Endothelial cell of umbilical vein (primary cell): Measurements from ENCODE around the gene KRT71.

Experiments
- CTCF ChIP-seq, 2 donors: IDR thresholded peaks; 1 replicate in 1 of 2; 2 replicates in 1 of 2; pipeline ENCODE4 v1.5.1; 2011; ENCODE audit warnings: low read length in 2 of 2, mild to moderate bottlenecking in 2 of 2, moderate library complexity in 2 of 2, control low read depth in 1 of 2, inconsistent platforms in 1 of 2, low read depth in 1 of 2; ENCODE audit not compliant: insufficient read depth in 1 of 2; ENCODE audit errors: extremely low read depth in 1 of 2
- EZH2 ChIP-seq: IDR thresholded peaks from 2 replicates; pipeline ENCODE4 v1.6.1; 2012; ENCODE audit warnings: borderline replicate concordance, low read depth, mild to moderate bottlenecking, moderate library complexity, low read length, inconsistent platforms; ENCODE audit not compliant: severe bottlenecking
- POLR2AphosphoS5 ChIP-seq: IDR thresholded peaks from 2 replicates; pipeline ENCODE4 v1.6.1; 2012; ENCODE audit warnings: low read depth, mild to moderate bottlenecking, control low read depth, low read length, moderate library complexity; ENCODE audit not compliant: insufficient read depth

- TF ChIP-seq POLR2AphosphoS5 (no peak), CTCF (IDR thresholded peaks at IDR 0.05; ENCODE audit: extremely low read depth in 1 of 2, insufficient read depth in 1 of 2, low read depth in 1 of 2, low read length in 2 of 2) (no peak), EZH2 (no peak)
Measured at GRCh38 chr12:52513736-52514135, 39.2 kb downstream of the KRT71 start.
